HG02973 (cell line): ENCODE results near the gene DOK4.
"Not testable (repeated sequence)": the region's sequence is repeated elsewhere in the genome, so short reads cannot be mapped to it uniquely, and the experiment has no call there.

Experiments
- ATAC-seq: cut with Tn5 transposase; IDR thresholded peaks from one replicate; pipeline ENCODE4 v1.9.1; 2021; ENCODE audit warnings: moderate library complexity; ENCODE audit not compliant: unreplicated experiment

DOK4 gene

GRCh38 chr16:57452021-57452420, 34.3 kb downstream of the DOK4 start:
- ATAC-seq, result no peak

GRCh38 chr16:57447186-57447962, 38.9 kb downstream of the DOK4 start, which contains the start of the genes CIAPIN1 and COQ9:
Gene CIAPIN1 (minus strand): TSS chr16:57447385. CDS start chr16:57440928, 6,457 bp downstream.
Gene COQ9 (plus strand): TSS chr16:57447479. CDS start chr16:57447506, 27 bp downstream.
- ATAC-seq, result peak; percentile 96

GRCh38 chr16:57446531-57447185, 39.6 kb downstream of the DOK4 start:
- ATAC-seq, result peak; percentile 26

- ATAC-seq, result no peak
Observed at GRCh38 chr16:57445510-57445909, 40.8 kb downstream of the DOK4 start.

GRCh38 chr16:57444711-57445110, 41.6 kb downstream of the DOK4 start:
- ATAC-seq, result no peak

- not testable (repeated sequence) for ATAC-seq
Observed at GRCh38 chr16:57440551-57440950, 45.7 kb downstream of the DOK4 start.

GRCh38 chr16:57439947-57440346, 46.3 kb downstream of the DOK4 start:
- ATAC-seq, result not testable (repeated sequence)

GRCh38 chr16:57435838-57436237, 50.5 kb downstream of the DOK4 start:
- ATAC-seq, result no peak

- ATAC-seq, result no peak
Observed at GRCh38 chr16:57434003-57434402, 52.3 kb downstream of the DOK4 start.

- ATAC-seq, result no peak
Observed at GRCh38 chr16:57432989-57433388, 53.3 kb downstream of the DOK4 start.

GRCh38 chr16:57432505-57432904, 53.8 kb downstream of the DOK4 start:
- ATAC-seq, result no peak

- ATAC-seq, result no peak
Observed at GRCh38 chr16:57430955-57431354, 55.3 kb downstream of the DOK4 start.

GRCh38 chr16:57427824-57428223, 58.5 kb downstream of the DOK4 start:
- ATAC-seq, result no peak

- no peak for ATAC-seq
Observed at GRCh38 chr16:57427307-57427706, 59.0 kb downstream of the DOK4 start.

GRCh38 chr16:57426356-57426755, 59.9 kb downstream of the DOK4 start:
- ATAC-seq, result no peak

- ATAC-seq, result no peak
Observed at GRCh38 chr16:57424583-57424982, 61.7 kb downstream of the DOK4 start.

- ATAC-seq, result no peak
Observed at GRCh38 chr16:57423152-57423551, 63.1 kb downstream of the DOK4 start.

GRCh38 chr16:57422026-57422944, 64.0 kb downstream of the DOK4 start:
- no peak for ATAC-seq
